Measurements from ENCODE around the gene ZNF680.

DNA sequence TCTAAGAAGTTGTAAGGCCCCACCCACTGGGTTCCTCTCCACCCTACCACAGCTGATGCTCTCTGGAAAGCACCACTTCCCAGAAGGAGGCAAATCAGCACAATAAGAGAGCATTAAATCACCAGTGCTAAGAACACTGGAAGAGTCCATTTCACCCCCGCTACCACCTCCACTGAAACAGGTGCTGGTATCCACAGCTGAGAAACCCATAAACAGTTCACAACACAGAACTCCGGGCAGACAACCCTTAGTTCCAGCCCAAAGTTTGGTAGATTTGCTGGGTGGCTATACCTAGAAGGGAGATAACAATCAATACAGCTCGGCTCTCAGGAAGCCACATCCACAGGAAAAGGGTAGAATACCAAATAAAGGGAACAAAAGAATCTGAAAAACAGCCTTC, 34.1 kb downstream of the ZNF680 start:
- TF ChIP-seq, protein P1, sequence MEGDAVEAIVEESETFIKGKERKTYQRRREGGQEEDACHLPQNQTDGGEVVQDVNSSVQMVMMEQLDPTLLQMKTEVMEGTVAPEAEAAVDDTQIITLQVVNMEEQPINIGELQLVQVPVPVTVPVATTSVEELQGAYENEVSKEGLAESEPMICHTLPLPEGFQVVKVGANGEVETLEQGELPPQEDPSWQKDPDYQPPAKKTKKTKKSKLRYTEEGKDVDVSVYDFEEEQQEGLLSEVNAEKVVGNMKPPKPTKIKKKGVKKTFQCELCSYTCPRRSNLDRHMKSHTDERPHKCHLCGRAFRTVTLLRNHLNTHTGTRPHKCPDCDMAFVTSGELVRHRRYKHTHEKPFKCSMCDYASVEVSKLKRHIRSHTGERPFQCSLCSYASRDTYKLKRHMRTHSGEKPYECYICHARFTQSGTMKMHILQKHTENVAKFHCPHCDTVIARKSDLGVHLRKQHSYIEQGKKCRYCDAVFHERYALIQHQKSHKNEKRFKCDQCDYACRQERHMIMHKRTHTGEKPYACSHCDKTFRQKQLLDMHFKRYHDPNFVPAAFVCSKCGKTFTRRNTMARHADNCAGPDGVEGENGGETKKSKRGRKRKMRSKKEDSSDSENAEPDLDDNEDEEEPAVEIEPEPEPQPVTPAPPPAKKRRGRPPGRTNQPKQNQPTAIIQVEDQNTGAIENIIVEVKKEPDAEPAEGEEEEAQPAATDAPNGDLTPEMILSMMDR (conservative IDR thresholded peaks at IDR 0.05; ENCODE audit: low read length): no peak
- no peak for TF ChIP-seq EZH2phosphoT487 (IDR thresholded peaks at IDR 0.05; ENCODE audit: borderline replicate concordance)

Measured in Loucy (cell line).